ENCODE data around the gene GNB1. TPM values are rescaled to one million over a fixed set of nuclear protein-coding genes. Genes with fewer than 3 reads are reported as not detected.

GNB1 gene
- total and polyA plus RNA-seq, 9 of the 15 experiments (the other 6 are each of a cell fraction or from before 2014, with no cell fraction given) = 34.3 to 388 (median 114) TPM

- TF ChIP-seq CREBBP (IDR thresholded peaks at IDR 0.05; ENCODE audit: low read depth, low read length) = no peak
- TF ChIP-seq HMGXB4 (CRISPR knock-in tag; IDR thresholded peaks at IDR 0.05) = no peak
- TF ChIP-seq POLR2B (IDR thresholded peaks at IDR 0.05; ENCODE audit: low read depth, partially characterized antibody) = peak; percentile 36
- no peak; the same call in 1 of the 2 replicates for TF ChIP-seq HOXB6 (CRISPR knock-in tag; IDR thresholded peaks at IDR 0.05; ENCODE audit: borderline replicate concordance)
- TF ChIP-seq ZNF263 (CRISPR knock-in tag; IDR thresholded peaks at IDR 0.05; ENCODE audit: borderline replicate concordance) = no peak
- TF ChIP-seq ZSCAN32 (CRISPR knock-in tag; IDR thresholded peaks at IDR 0.05) = peak; percentile 70; the same call in 1 of the 2 replicates
- TF ChIP-seq MBD1 (CRISPR knock-in tag; IDR thresholded peaks at IDR 0.05) = no peak
- no peak for TF ChIP-seq FOXJ3 (CRISPR knock-in tag; IDR thresholded peaks at IDR 0.05)
- TF ChIP-seq IFI16 (CRISPR knock-in tag; IDR thresholded peaks at IDR 0.05) = no peak
- no peak for TF ChIP-seq MCM2 (IDR thresholded peaks at IDR 0.05; ENCODE audit: low read depth)
- no peak for TF ChIP-seq KLF16 (IDR thresholded peaks at IDR 0.05)
- TF ChIP-seq, protein P1, sequence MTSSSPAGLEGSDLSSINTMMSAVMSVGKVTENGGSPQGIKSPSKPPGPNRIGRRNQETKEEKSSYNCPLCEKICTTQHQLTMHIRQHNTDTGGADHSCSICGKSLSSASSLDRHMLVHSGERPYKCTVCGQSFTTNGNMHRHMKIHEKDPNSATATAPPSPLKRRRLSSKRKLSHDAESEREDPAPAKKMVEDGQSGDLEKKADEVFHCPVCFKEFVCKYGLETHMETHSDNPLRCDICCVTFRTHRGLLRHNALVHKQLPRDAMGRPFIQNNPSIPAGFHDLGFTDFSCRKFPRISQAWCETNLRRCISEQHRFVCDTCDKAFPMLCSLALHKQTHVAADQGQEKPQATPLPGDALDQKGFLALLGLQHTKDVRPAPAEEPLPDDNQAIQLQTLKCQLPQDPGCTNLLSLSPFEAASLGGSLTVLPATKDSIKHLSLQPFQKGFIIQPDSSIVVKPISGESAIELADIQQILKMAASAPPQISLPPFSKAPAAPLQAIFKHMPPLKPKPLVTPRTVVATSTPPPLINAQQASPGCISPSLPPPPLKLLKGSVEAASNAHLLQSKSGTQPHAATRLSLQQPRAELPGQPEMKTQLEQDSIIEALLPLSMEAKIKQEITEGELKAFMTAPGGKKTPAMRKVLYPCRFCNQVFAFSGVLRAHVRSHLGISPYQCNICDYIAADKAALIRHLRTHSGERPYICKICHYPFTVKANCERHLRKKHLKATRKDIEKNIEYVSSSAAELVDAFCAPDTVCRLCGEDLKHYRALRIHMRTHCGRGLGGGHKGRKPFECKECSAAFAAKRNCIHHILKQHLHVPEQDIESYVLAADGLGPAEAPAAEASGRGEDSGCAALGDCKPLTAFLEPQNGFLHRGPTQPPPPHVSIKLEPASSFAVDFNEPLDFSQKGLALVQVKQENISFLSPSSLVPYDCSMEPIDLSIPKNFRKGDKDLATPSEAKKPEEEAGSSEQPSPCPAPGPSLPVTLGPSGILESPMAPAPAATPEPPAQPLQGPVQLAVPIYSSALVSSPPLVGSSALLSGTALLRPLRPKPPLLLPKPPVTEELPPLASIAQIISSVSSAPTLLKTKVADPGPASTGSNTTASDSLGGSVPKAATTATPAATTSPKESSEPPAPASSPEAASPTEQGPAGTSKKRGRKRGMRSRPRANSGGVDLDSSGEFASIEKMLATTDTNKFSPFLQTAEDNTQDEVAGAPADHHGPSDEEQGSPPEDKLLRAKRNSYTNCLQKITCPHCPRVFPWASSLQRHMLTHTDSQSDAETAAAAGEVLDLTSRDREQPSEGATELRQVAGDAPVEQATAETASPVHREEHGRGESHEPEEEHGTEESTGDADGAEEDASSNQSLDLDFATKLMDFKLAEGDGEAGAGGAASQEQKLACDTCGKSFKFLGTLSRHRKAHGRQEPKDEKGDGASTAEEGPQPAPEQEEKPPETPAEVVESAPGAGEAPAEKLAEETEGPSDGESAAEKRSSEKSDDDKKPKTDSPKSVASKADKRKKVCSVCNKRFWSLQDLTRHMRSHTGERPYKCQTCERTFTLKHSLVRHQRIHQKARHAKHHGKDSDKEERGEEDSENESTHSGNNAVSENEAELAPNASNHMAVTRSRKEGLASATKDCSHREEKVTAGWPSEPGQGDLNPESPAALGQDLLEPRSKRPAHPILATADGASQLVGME (CRISPR knock-in tag; IDR thresholded peaks at IDR 0.05) = peak; percentile 27; the same call in 1 of the 2 replicates
- TF ChIP-seq PKNOX1 (IDR thresholded peaks at IDR 0.05) = no peak
- TF ChIP-seq ZNF12 (CRISPR knock-in tag; IDR thresholded peaks at IDR 0.05) = no peak
- no peak for TF ChIP-seq CHCHD3 (CRISPR knock-in tag; IDR thresholded peaks at IDR 0.05)
Measured at GRCh38 chr1:1782399-1783221, 108.3 kb downstream of the GNB1 start (continued).
